PC-9 (cell line): ENCODE data around the gene RPS19BP1. TPM values are rescaled to one million over a fixed set of nuclear protein-coding genes. Genes with fewer than 3 reads are reported as not detected.
A peak's percentile ranks its signal among the peaks of the same experiment; 100 is the strongest.
"Not testable (repeated sequence)": the region's sequence is repeated elsewhere in the genome, so short reads cannot be mapped to it uniquely, and the experiment has no call there.

Experiments used
- BruUV-seq: library from RNA; stranded (reverse); fragments of 400-500 nt; replicated peaks from 2 replicates; lab custom pipeline; 2021; lab: Mats Ljungman, UMichigan
- CTCF ChIA-PET: fragments of 300-600 bp; sonication (Branson Sonifier 250); formaldehyde crosslinking; loops from one replicate; lab custom pipeline; 2022; ENCODE audit warnings: antibody characterized with exemption; lab: Charles Lee
- POLR2A ChIA-PET: fragments of 300-600 bp; sonication (Branson Sonifier 250); formaldehyde crosslinking; loops from one replicate; lab custom pipeline; 2022; ENCODE audit warnings: antibody characterized with exemption; ENCODE audit not compliant: unreplicated experiment; lab: Charles Lee
- DNase-seq, 2 experiments: peaks; one replicate each; pipeline versions ENCODE4 v3.0.0 to v3.0.0-alpha.2; 2015 to 2022; ENCODE audit warnings: mixed read lengths in 1 of 2
- H2AFZ ChIP-seq: fragments of 200-600 bp; sonication (generic); 2 replicates; pipeline ENCODE4 v1.8.1; 2017; ENCODE audit warnings: antibody characterized with exemption
- H3F3A ChIP-seq: fragments of 200-600 bp; sonication (generic); 2 replicates; pipeline ENCODE4 v1.8.1; 2017; ENCODE audit warnings: antibody characterized with exemption, mild to moderate bottlenecking, low read depth; ENCODE audit not compliant: insufficient read depth
- H3K27ac ChIP-seq: fragments of 200-600 bp; sonication (generic); 2 replicates; pipeline ENCODE4 v1.6.1; 2016; ENCODE audit warnings: mixed run types
- H3K27me3 ChIP-seq: fragments of 200-600 bp; sonication (generic); 2 replicates; pipeline ENCODE4 v1.6.1; 2016; ENCODE audit warnings: low read depth, mixed run types; ENCODE audit not compliant: insufficient read depth
- H3K36me3 ChIP-seq: fragments of 200-600 bp; sonication (generic); 2 replicates; pipeline ENCODE4 v1.6.1; 2016; ENCODE audit warnings: low read depth, mixed run types
- H3K4me1 ChIP-seq: fragments of 200-600 bp; sonication (generic); replicated peaks from 2 replicates; pipeline ENCODE4 v1.6.1; 2016; ENCODE audit warnings: mixed run types; ENCODE audit not compliant: insufficient read depth
- H3K4me2 ChIP-seq: fragments of 200-600 bp; sonication (generic); 2 replicates; pipeline ENCODE4 v1.6.1; 2017; ENCODE audit warnings: mixed run types
- H3K4me3 ChIP-seq: fragments of 200-600 bp; sonication (generic); 2 replicates; pipeline ENCODE4 v1.6.1; 2016; ENCODE audit warnings: mixed run types
- H3K79me2 ChIP-seq: fragments of 200-600 bp; sonication (generic); 2 replicates; pipeline ENCODE4 v1.6.1; 2017; ENCODE audit warnings: low read depth, mixed run types
- H3K9me2 ChIP-seq: fragments of 200-600 bp; sonication (generic); 2 replicates; pipeline ENCODE4 v1.8.1; 2017; ENCODE audit warnings: mild to moderate bottlenecking; ENCODE audit not compliant: insufficient read depth
- H3K9me3 ChIP-seq: fragments of 200-600 bp; sonication (generic); 2 replicates; pipeline ENCODE4 v1.8.1; 2016; ENCODE audit warnings: low read depth; ENCODE audit not compliant: insufficient read depth
- H4K20me1 ChIP-seq: fragments of 200-600 bp; sonication (generic); 2 replicates; pipeline ENCODE4 v1.8.1; 2017; ENCODE audit not compliant: insufficient read depth
- CTCF ChIP-seq: fragments of 200-600 bp; sonication (generic); conservative IDR thresholded peaks from 2 replicates; pipeline ENCODE4 v1.6.1; 2017; ENCODE audit warnings: mixed run types, antibody characterized with exemption, mild to moderate bottlenecking, moderate library complexity
- EZH2 ChIP-seq: fragments of 200-600 bp; sonication (generic); IDR thresholded peaks from 2 replicates; pipeline ENCODE4 v1.8.0; 2017; ENCODE audit warnings: antibody characterized with exemption, low read depth
- intact Hi-C: fragments of 100-400 bp; cut with micrococcal nuclease; formaldehyde crosslinking; loops from one replicate; pipeline ENCODE4 v1.10.0; 2022; ENCODE audit not compliant: unreplicated experiment
- total RNA-seq: library from RNA; stranded (reverse); gene quantifications from 2 replicates; pipeline ENCODE4 v1.2.3, GENCODE V29; 2021

The RPS19BP1 gene
- total RNA-seq, 1 experiment from 2014 or later: 60.7 TPM

- intact Hi-C loops: loop anchor here (5.0 to 10.0 kb wide), 3 partner anchors 278 to 770 kb away; partner anchors contain the start of genes CBX7 and PDGFB
- no peaks in the 10 kb centered on the region for H3K9me2 ChIP-seq
- peaks cover 36% of the 10 kb centered on the region for H3K36me3 ChIP-seq
- POLR2A ChIA-PET: interaction anchor here (0.5 to 0.7 kb wide), 6 partner anchors 111 to 1035 kb away, joined by 3 to 6 read pairs (median 3); no protein-coding TSS in a partner anchor
- peaks cover 87% of the 10 kb centered on the region for H3F3A ChIP-seq
- CTCF ChIA-PET: interaction anchor here (0.8 kb wide), 1 partner anchor 8 kb away, joined by 7 read pairs; no protein-coding TSS in a partner anchor
- H4K20me1 ChIP-seq: peaks cover 68% of the 10 kb centered on the region
- peaks cover 36% of the 10 kb centered on the region for H3K4me1 ChIP-seq
- TF ChIP-seq EZH2 (no peak), CTCF (no peak)
- peak; percentile 22 to 56 for DNase-seq
- peak overlapping the region; percentile 97 for H3K4me3 ChIP-seq
- H3K9me3 ChIP-seq: no peaks in the 10 kb centered on the region
- H3K79me2 ChIP-seq: peaks cover 53% of the 10 kb centered on the region
- no peak overlapping the region for H2AFZ ChIP-seq
- no peaks in the 10 kb centered on the region for H3K27me3 ChIP-seq
- peak overlapping the region; percentile 88 for H3K4me2 ChIP-seq
- peak overlapping the region; percentile 93 for H3K27ac ChIP-seq
- no TSS peak for BruUV-seq
Measured at GRCh38 chr22:39522567-39523300, 9.8 kb downstream of the RPS19BP1 start.

DNA sequence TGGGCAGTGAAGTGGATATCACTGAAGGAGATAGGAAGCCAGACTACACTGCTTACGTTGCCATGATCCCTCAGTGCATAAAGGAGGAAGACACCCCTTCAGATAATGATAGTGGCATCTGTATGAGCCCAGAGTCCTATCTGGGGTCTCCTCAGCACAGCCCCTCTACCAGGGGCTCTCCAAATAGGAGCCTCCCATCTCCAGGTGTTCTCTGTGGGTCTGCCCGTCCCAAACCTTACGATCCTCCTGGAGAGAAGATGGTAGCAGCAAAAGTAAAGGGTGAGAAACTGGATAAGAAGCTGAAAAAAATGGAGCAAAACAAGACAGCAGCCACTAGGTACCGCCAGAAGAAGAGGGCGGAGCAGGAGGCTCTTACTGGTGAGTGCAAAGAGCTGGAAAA lies 10.5 kb downstream of the RPS19BP1 start:
- not testable (repeated sequence) for H2AFZ ChIP-seq, DNase-seq, H3K9me3 ChIP-seq, H3K9me2 ChIP-seq, BruUV-seq, H3K27me3 ChIP-seq
- Histone ChIP-seq H3K79me2 (peaks cover 53% of the 10 kb centered on the region), H3K4me2 (peak overlapping the region; percentile 88), H3F3A (peaks cover 85% of the 10 kb centered on the region), H4K20me1 (peaks cover 61% of the 10 kb centered on the region), H3K36me3 (peaks cover 37% of the 10 kb centered on the region), H3K4me1 (peaks cover 31% of the 10 kb centered on the region), H3K4me3 (peak overlapping the region; percentile 97), H3K27ac (peak overlapping the region; percentile 93)
- intact Hi-C loops: loop anchor here (5.0 to 10.0 kb wide), 3 partner anchors 277 to 770 kb away; partner anchors contain the start of genes CBX7 and PDGFB
- CTCF ChIA-PET: interaction anchor here (0.6 to 0.8 kb wide), 2 partner anchors 9 to 63 kb away, joined by 7 to 16 read pairs; no protein-coding TSS in a partner anchor
- POLR2A ChIA-PET: interaction anchor here (0.5 to 0.6 kb wide), 2 partner anchors 522 to 834 kb away, joined by 3 to 6 read pairs; no protein-coding TSS in a partner anchor

DNA sequence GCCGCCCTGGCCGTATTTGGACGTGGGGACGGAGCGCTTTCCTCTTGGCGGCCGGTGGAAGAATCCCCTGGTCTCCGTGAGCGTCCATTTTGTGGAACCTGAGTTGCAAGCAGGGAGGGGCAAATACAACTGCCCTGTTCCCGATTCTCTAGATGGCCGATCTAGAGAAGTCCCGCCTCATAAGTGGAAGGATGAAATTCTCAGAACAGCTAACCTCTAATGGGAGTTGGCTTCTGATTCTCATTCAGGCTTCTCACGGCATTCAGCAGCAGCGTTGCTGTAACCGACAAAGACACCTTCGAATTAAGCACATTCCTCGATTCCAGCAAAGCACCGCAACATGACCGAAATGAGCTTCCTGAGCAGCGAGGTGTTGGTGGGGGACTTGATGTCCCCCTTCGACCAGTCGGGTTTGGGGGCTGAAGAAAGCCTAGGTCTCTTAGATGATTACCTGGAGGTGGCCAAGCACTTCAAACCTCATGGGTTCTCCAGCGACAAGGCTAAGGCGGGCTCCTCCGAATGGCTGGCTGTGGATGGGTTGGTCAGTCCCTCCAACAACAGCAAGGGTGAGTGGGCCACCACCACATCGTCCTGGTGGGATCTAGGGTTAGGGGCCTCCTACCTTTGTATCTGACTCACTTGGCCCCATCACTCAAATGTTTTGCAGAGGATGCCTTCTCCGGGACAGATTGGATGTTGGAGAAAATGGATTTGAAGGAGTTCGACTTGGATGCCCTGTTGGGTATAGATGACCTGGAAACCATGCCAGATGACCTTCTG lies 11.3 kb downstream of the RPS19BP1 start:
- H2AFZ ChIP-seq, H3K9me2 ChIP-seq, POLR2A ChIA-PET, H3K27me3 ChIP-seq, DNase-seq, H3K9me3 ChIP-seq: not testable (repeated sequence)
- Histone ChIP-seq H3K4me2 (peak overlapping the region; percentile 88), H3K4me3 (peak overlapping the region; percentile 97), H3F3A (peaks cover 87% of the 10 kb centered on the region), H3K4me1 (peaks cover 31% of the 10 kb centered on the region), H4K20me1 (peaks cover 53% of the 10 kb centered on the region), H3K79me2 (peaks cover 53% of the 10 kb centered on the region), H3K36me3 (peaks cover 42% of the 10 kb centered on the region), H3K27ac (peak overlapping the region; percentile 93)
- TSS peak; percentile 59 for BruUV-seq
- intact Hi-C loops: loop anchor here (2.0 to 10.0 kb wide), 5 partner anchors 18 to 769 kb away; partner anchors contain the start of genes CBX7, MIEF1, PDGFB and TAB1
- CTCF ChIA-PET: interaction anchor here (0.6 kb wide), 2 partner anchors 62 to 503 kb away, joined by 3 to 16 read pairs; no protein-coding TSS in a partner anchor
